ENCODE measurements around the gene MAN2A2.
"Not testable (repeated sequence)": the region's sequence is repeated elsewhere in the genome, so short reads cannot be mapped to it uniquely, and the experiment has no call there.

Gene MAN2A2

DNA sequence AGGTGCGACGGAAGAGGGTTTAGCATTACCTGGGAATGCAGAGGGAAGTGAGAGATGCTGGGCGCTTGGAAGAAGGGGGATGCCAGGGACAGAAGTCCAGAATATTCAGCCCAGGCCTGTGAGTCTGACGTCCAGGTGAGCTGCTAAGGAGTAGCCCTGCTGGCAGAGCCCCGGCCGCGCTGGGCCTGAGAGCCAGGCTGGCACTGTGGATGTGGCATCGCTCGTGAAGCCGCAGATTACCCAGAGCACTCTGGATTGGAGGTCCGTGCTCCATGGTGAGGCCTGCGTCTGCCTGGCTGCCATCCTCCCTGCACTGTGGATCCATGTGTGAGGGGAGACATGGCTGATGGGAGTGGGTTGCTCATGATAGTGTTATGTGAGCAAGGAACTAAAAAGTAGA is 14.5 kb downstream of the MAN2A2 start:
- DNase-seq (ENCODE audit: low read depth in 3 of 3, low spot score in 1 of 3) = no peak

- no peak for DNase-seq (ENCODE audit: low read depth in 3 of 3, low spot score in 1 of 3)
Observed at GRCh38 chr15:90918034-90918788, 15.1 kb downstream of the MAN2A2 start.

GRCh38 chr15:90918835-90919234 is 15.7 kb downstream of the MAN2A2 start:
- DNase-seq (ENCODE audit: low read depth in 3 of 3, low spot score in 1 of 3) = no peak

DNA sequence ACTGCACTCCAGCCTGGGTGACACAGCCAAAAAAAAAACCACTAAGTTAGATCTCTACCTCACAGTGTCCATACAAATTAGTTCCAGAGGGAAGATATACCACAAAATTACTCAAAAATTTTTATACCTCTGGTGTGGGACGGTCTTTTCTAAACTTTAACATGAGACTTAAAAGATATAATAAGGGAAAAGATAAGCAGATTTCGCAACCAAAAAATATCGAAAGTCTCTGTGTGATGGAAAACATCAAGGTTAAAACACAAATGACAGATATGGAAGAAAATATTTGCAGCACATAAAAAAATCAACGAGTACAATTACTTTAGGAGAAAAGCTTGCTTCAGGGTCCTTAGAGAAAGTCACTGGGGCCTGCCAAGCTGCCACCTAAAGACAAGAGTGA is 18.8 kb downstream of the MAN2A2 start:
- DNase-seq (ENCODE audit: low read depth in 3 of 3, low spot score in 1 of 3) = no peak

GRCh38 chr15:90922712-90923322 is 19.7 kb downstream of the MAN2A2 start:
- DNase-seq (ENCODE audit: low read depth in 3 of 3, low spot score in 1 of 3) = not testable (repeated sequence)

- no peak for DNase-seq (ENCODE audit: low read depth in 3 of 3, low spot score in 1 of 3)
Observed at GRCh38 chr15:90924375-90924774, 21.3 kb downstream of the MAN2A2 start.

GRCh38 chr15:90926766-90927165 is 23.7 kb downstream of the MAN2A2 start:
- not testable (repeated sequence) for DNase-seq (ENCODE audit: low read depth in 3 of 3, low spot score in 1 of 3)

- DNase-seq (ENCODE audit: low read depth in 3 of 3, low spot score in 1 of 3) = not testable (repeated sequence)
Observed at GRCh38 chr15:90928106-90928505, 25.0 kb downstream of the MAN2A2 start.

DNA sequence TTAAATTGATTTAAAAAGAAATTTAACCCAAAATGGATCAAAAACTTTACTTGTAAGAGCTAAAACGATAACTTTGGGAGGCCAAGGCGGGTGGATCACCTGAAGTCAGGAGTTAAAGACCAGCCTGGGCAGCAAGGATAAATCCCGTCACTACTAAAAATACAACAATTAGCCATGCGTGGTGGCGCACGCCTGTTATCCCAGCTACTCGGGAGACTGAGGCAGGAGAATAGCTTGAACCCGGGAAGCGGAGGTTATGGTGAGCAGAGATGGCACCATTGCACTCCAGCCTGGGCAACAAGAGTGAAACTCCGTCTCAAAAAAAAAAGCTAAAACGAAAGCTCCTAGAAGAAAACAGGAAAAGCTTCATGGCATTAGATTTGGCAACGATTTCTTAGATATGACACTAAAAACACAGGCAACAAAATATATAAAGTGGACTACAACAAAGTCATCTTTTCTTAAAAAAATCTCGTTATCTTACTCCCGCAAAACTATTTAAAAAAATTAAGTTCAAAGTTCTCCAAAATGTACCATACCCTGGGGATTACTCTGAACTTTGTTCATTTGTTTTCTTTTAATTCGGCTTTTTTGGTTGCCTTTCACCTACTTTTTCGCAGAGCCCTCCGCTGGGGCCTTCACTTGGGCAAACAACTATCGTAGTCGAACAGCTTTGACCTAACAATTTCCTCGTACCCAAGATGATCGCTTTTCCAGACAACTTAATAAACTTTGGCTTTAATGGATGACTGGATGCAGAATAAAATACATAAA is 26.3 kb downstream of the MAN2A2 start:
- DNase-seq (ENCODE audit: low read depth in 3 of 3, low spot score in 1 of 3) = no peak

DNA sequence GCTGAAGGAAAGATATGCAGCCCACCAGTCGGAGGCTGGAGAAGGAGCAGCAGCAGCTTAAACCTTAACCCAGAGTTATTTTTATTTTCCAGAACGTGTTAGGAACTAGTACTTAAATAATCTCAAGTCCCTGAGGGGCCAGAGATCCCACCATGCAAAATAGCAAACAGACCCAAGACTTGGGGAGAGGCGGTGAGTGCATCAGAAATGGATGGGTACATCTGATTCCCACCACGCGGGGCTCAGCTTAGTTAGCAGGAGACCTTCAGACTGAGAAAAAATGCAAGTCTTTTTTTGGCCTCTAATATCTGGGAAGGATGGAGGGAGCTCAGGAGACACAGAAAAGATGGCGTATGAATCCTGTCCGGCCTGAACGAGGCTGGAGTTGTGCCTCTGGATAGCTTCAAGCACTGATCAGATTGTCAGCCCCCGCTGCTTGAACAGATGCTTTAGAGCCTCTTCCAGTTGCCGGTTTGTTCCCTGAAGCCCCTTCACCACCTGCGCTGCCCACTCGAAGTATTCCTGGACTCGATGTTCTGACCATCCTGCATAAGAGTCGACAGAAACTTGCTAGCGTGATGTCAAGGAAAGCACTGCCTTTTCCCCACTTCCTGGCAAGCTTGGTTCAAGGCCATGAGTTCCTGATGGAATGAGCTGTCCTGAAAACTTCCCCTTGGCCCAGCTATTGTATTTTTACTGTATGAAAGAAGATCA is 27.9 kb downstream of the MAN2A2 start:
- no peak for DNase-seq (ENCODE audit: low read depth in 3 of 3, low spot score in 1 of 3)

- no peak for DNase-seq (ENCODE audit: low read depth in 3 of 3, low spot score in 1 of 3)
Observed at GRCh38 chr15:90931575-90931827, 28.4 kb downstream of the MAN2A2 start.

DNA sequence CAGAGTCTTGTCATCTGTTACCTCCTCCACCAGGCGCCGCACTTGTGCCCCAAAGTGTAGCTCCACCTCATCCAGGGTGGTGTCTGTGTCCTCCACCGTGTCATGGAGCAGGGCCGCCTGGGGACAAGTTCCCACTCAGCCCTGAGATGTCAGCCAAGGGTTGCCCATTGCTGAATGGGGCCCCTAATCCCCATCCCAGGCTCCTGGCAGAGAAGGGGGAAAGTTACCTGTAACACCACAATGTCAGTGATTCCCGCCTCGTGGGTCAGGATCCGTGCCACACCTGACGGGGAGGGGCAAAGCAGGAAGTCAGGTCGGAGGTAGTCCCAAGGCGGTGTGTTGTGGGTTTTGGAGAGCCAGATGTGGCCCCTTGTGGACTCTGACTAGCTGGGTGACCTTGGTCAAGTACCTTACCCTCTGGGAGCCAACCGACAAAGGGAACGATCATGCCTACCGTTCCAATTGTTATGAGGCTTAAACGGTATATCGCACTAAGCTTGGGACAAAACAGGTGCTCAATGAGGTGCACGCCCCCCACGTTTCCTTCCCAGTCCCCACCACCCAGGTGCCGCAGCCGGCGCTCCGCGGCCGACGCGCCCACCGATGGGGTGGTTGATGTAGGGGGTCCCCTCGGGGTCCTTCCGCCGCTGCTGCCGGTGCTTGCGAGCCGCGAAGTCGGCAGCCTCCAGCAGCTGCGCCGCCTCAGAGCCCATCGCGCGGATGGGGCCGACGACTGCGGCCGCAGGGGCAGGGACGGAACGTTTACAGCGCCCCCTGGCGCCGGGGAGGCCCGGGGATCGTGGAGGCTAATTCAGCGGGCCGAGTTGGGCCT is 28.9 kb downstream of the MAN2A2 start, which contains the start of gene HDDC3:
Gene HDDC3, minus strand, starts transcription at position 722 of the 832 bp plus-strand sequence. Its CDS starts 9 bp downstream, at position 713.
- peak; percentile 67 to 95 (median 74) for DNase-seq (ENCODE audit: low read depth in 3 of 3, low spot score in 1 of 3)

DNA sequence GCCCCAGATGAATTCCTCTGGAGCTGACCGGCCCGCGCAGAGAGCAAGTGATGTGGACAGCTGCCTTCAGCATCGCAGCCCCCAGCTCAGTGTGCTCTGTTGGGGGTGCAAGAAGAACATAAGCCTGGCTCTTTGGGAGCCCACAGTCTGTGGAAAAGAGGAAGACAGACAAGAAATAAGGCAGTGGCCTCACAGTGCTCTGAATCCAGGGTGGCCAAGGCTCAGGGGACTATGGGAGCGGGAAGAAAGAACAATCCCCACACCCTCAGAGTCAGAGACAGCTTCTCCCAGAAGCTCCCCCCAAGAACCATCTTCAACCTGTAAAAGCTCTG is 29.5 kb downstream of the MAN2A2 start:
- DNase-seq (ENCODE audit: low read depth in 3 of 3, low spot score in 1 of 3) = no peak

GRCh38 chr15:90933301-90933700 is 30.2 kb downstream of the MAN2A2 start:
- DNase-seq (ENCODE audit: low read depth in 3 of 3, low spot score in 1 of 3) = no peak

GRCh38 chr15:90934256-90934948 is 31.3 kb downstream of the MAN2A2 start:
- DNase-seq (ENCODE audit: low read depth in 3 of 3, low spot score in 1 of 3) = peak; percentile 63 to 75 (median 64)

DNA sequence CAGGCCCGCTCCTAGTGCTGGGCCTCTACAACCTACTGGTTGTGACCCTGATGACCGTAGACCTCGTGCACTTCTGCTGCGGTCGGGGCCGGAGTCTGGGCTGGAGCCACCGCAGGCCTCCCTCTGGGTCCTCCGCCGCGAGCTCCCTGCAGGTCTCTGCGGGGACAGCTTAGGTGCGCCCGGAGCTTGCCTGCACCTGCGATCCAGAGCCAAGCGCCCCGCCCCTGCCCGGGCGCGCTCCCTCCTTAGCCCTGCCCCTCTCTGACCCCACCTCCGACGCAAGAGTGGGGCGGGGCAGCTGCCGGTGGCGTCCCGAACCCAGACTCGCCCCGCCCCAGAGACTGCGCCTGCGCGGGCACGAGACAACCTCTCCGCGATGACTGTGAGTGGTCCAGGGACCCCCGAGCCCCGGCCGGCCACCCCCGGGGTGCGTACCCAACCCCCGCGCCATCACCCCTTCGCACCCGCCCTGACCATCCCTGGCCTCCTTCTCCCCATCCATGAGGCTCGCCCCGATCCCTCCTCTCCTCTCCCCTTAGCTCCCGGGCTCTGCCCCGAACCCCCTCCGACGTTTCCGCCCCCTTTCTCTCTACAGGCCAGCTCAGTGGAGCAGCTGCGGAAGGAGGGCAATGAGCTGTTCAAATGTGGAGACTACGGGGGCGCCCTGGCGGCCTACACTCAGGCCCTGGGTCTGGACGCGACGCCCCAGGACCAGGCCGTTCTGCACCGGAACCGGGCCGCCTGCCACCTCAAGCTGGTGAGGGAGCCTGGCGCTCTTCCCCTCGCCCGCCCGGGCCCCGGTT is 32.0 kb downstream of the MAN2A2 start, which contains the start of gene UNC45A:
Gene UNC45A, plus strand, starts transcription at position 337 of the 803 bp plus-strand sequence. Its CDS starts 40 bp downstream, at position 377.
- DNase-seq (ENCODE audit: low read depth in 3 of 3, low spot score in 1 of 3) = peak; percentile 89 to 97 (median 93)

- DNase-seq (ENCODE audit: low read depth in 3 of 3, low spot score in 1 of 3) = no peak
Observed at GRCh38 chr15:90936823-90937222, 33.7 kb downstream of the MAN2A2 start.

DNA sequence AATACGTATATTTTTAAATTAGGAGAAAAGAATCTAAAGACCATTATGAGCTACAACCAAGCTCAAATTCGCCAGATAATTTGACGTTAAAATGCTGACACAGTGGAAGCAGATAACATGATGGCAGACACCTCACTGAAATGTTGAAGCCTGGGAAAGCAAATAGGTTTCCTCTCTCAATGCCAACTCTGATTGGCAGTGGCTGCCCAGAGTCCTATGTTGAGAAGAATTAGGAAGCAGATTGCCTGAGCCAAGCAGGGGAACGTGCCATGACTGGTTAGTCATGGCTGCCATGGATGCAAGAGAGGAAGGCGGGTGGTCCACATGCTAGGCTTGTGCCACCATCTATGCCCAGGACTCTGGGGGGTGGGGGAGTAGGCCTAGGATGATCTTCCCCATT is 35.2 kb downstream of the MAN2A2 start:
- no peak for DNase-seq (ENCODE audit: low read depth in 3 of 3, low spot score in 1 of 3)

GRCh38 chr15:90939756-90940155 is 36.7 kb downstream of the MAN2A2 start:
- DNase-seq (ENCODE audit: low read depth in 3 of 3, low spot score in 1 of 3) = no peak
